ENCODE data around the gene PLPP4.

PLPP4 gene

DNA sequence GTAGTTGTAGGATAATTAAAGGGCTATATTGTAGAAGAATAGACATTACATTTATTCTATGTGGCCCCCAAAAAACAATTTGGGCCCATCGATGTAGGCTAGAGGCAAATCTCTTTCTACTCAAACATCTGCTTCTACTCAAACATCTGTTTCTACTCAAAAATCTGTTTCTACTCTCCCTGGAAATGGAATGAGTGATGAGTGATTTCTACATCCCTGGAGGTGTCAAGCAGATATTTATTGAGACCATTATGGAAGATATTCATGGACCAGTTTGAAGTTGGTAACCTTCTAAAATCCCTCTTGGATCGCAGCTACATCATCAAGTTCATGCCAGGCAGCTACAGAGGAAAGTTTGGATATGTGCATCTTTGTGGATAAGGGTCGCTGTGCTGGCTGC is 5.1 kb upstream of the PLPP4 start:
- TF ChIP-seq, protein P1, sequence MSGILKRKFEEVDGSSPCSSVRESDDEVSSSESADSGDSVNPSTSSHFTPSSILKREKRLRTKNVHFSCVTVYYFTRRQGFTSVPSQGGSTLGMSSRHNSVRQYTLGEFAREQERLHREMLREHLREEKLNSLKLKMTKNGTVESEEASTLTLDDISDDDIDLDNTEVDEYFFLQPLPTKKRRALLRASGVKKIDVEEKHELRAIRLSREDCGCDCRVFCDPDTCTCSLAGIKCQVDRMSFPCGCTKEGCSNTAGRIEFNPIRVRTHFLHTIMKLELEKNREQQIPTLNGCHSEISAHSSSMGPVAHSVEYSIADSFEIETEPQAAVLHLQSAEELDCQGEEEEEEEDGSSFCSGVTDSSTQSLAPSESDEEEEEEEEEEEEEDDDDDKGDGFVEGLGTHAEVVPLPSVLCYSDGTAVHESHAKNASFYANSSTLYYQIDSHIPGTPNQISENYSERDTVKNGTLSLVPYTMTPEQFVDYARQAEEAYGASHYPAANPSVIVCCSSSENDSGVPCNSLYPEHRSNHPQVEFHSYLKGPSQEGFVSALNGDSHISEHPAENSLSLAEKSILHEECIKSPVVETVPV (CRISPR knock-in tag; IDR thresholded peaks at IDR 0.05), result no peak
- TF ChIP-seq CSDC2 (CRISPR knock-in tag; IDR thresholded peaks at IDR 0.05) (no peak), ESRRG (CRISPR knock-in tag; IDR thresholded peaks at IDR 0.05) (no peak), BACH2 (CRISPR knock-in tag; IDR thresholded peaks at IDR 0.05; ENCODE audit: borderline replicate concordance) (no peak), ZNF565 (CRISPR knock-in tag; conservative IDR thresholded peaks at IDR 0.05; ENCODE audit: low read depth) (no peak), TOX (CRISPR knock-in tag; IDR thresholded peaks at IDR 0.05; ENCODE audit: borderline replicate concordance) (no peak), ZFP3 (CRISPR knock-in tag; IDR thresholded peaks at IDR 0.05) (no peak), SNAI2 (CRISPR knock-in tag; IDR thresholded peaks at IDR 0.05) (no peak), TCF4 (CRISPR knock-in tag; IDR thresholded peaks at IDR 0.05; ENCODE audit: borderline replicate concordance) (no peak), ZNF70 (CRISPR knock-in tag; IDR thresholded peaks at IDR 0.05) (no peak), ZNF8 (CRISPR knock-in tag; IDR thresholded peaks at IDR 0.05) (no peak), ARNTL (CRISPR knock-in tag; IDR thresholded peaks at IDR 0.05; ENCODE audit: borderline replicate concordance, low read depth) (no peak), PPARA (CRISPR knock-in tag; IDR thresholded peaks at IDR 0.05; ENCODE audit: borderline replicate concordance) (no peak), RARB (CRISPR knock-in tag; IDR thresholded peaks at IDR 0.05) (no peak), OSR1 (CRISPR knock-in tag; IDR thresholded peaks at IDR 0.05) (no peak)
- TF ChIP-seq, protein P2, sequence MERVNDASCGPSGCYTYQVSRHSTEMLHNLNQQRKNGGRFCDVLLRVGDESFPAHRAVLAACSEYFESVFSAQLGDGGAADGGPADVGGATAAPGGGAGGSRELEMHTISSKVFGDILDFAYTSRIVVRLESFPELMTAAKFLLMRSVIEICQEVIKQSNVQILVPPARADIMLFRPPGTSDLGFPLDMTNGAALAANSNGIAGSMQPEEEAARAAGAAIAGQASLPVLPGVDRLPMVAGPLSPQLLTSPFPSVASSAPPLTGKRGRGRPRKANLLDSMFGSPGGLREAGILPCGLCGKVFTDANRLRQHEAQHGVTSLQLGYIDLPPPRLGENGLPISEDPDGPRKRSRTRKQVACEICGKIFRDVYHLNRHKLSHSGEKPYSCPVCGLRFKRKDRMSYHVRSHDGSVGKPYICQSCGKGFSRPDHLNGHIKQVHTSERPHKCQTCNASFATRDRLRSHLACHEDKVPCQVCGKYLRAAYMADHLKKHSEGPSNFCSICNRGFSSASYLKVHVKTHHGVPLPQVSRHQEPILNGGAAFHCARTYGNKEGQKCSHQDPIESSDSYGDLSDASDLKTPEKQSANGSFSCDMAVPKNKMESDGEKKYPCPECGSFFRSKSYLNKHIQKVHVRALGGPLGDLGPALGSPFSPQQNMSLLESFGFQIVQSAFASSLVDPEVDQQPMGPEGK (CRISPR knock-in tag; IDR thresholded peaks at IDR 0.05; ENCODE audit: borderline replicate concordance), result no peak
- no peak for ATAC-seq

DNA sequence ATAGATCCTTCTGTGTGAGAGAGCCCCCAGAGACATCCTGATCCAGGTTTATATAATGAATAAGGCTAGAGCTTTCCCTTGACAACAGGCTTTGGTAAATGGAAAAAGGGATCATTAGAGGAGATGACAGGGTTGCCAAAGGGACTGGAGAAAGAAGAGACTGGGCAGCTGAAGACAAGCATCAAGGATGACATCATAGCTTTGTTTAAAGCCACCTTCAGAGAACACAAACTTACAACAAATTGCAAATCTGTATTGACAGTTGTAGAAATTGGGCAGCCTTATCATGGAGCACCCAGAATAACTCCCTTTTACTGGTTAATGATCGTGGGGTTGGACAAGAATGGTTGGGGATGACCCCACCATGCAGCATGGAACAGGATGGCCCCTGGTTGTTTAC is 3.7 kb upstream of the PLPP4 start:
- ATAC-seq, result no peak
- TF ChIP-seq GLIS3 (CRISPR knock-in tag; IDR thresholded peaks at IDR 0.05) (no peak), OSR1 (CRISPR knock-in tag; IDR thresholded peaks at IDR 0.05) (no peak), ZNF8 (CRISPR knock-in tag; IDR thresholded peaks at IDR 0.05) (no peak), TOX (CRISPR knock-in tag; IDR thresholded peaks at IDR 0.05; ENCODE audit: borderline replicate concordance) (no peak), ARNTL (CRISPR knock-in tag; IDR thresholded peaks at IDR 0.05; ENCODE audit: borderline replicate concordance, low read depth) (no peak), ISL1 (CRISPR knock-in tag; IDR thresholded peaks at IDR 0.05) (no peak), SNAI2 (CRISPR knock-in tag; IDR thresholded peaks at IDR 0.05) (no peak), TCF4 (CRISPR knock-in tag; IDR thresholded peaks at IDR 0.05; ENCODE audit: borderline replicate concordance) (no peak), RARB (CRISPR knock-in tag; IDR thresholded peaks at IDR 0.05) (no peak), ZNF70 (CRISPR knock-in tag; IDR thresholded peaks at IDR 0.05) (no peak), BACH2 (CRISPR knock-in tag; IDR thresholded peaks at IDR 0.05; ENCODE audit: borderline replicate concordance) (no peak), ZNF565 (CRISPR knock-in tag; conservative IDR thresholded peaks at IDR 0.05; ENCODE audit: low read depth) (no peak), PPARA (CRISPR knock-in tag; IDR thresholded peaks at IDR 0.05; ENCODE audit: borderline replicate concordance) (no peak), ZFP3 (CRISPR knock-in tag; IDR thresholded peaks at IDR 0.05) (no peak), ZC3H10 (CRISPR knock-in tag; IDR thresholded peaks at IDR 0.05) (no peak)
- TF ChIP-seq, protein P3, sequence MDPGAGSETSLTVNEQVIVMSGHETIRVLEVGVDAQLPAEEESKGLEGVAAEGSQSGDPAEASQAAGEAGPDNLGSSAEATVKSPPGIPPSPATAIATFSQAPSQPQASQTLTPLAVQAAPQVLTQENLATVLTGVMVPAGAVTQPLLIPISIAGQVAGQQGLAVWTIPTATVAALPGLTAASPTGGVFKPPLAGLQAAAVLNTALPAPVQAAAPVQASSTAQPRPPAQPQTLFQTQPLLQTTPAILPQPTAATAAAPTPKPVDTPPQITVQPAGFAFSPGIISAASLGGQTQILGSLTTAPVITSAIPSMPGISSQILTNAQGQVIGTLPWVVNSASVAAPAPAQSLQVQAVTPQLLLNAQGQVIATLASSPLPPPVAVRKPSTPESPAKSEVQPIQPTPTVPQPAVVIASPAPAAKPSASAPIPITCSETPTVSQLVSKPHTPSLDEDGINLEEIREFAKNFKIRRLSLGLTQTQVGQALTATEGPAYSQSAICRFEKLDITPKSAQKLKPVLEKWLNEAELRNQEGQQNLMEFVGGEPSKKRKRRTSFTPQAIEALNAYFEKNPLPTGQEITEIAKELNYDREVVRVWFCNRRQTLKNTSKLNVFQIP (CRISPR knock-in tag; IDR thresholded peaks at IDR 0.05; ENCODE audit: borderline replicate concordance, low read depth), result no peak
- TF ChIP-seq, protein P4, sequence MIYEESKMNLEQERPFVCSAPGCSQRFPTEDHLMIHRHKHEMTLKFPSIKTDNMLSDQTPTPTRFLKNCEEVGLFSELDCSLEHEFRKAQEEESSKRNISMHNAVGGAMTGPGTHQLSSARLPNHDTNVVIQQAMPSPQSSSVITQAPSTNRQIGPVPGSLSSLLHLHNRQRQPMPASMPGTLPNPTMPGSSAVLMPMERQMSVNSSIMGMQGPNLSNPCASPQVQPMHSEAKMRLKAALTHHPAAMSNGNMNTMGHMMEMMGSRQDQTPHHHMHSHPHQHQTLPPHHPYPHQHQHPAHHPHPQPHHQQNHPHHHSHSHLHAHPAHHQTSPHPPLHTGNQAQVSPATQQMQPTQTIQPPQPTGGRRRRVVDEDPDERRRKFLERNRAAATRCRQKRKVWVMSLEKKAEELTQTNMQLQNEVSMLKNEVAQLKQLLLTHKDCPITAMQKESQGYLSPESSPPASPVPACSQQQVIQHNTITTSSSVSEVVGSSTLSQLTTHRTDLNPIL (CRISPR knock-in tag; IDR thresholded peaks at IDR 0.05; ENCODE audit: low read depth), result no peak
- TF ChIP-seq, protein P5, sequence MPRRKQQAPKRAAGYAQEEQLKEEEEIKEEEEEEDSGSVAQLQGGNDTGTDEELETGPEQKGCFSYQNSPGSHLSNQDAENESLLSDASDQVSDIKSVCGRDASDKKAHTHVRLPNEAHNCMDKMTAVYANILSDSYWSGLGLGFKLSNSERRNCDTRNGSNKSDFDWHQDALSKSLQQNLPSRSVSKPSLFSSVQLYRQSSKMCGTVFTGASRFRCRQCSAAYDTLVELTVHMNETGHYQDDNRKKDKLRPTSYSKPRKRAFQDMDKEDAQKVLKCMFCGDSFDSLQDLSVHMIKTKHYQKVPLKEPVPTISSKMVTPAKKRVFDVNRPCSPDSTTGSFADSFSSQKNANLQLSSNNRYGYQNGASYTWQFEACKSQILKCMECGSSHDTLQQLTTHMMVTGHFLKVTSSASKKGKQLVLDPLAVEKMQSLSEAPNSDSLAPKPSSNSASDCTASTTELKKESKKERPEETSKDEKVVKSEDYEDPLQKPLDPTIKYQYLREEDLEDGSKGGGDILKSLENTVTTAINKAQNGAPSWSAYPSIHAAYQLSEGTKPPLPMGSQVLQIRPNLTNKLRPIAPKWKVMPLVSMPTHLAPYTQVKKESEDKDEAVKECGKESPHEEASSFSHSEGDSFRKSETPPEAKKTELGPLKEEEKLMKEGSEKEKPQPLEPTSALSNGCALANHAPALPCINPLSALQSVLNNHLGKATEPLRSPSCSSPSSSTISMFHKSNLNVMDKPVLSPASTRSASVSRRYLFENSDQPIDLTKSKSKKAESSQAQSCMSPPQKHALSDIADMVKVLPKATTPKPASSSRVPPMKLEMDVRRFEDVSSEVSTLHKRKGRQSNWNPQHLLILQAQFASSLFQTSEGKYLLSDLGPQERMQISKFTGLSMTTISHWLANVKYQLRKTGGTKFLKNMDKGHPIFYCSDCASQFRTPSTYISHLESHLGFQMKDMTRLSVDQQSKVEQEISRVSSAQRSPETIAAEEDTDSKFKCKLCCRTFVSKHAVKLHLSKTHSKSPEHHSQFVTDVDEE (CRISPR knock-in tag; IDR thresholded peaks at IDR 0.05), result no peak
- TF ChIP-seq, protein P1 (CRISPR knock-in tag; IDR thresholded peaks at IDR 0.05), result no peak
- TF ChIP-seq, protein P2 (CRISPR knock-in tag; IDR thresholded peaks at IDR 0.05; ENCODE audit: borderline replicate concordance), result no peak

Measured in SK-N-SH treated with all-trans-retinoic acid at 6 μM for 48 hours (cell line).